Transverse colon (tissue), 4 donors: ENCODE results near the gene IFNL2.

ENCODE experiments used
- CTCF ChIP-seq, 5 experiments: fragments of 200-600 bp in 3 of 5; fragments of 450-650 bp in 2 of 5; sonication (generic) in 3 of 5; IDR thresholded peaks; 1 replicate in 2 of 5; 2 replicates in 3 of 5; pipeline ENCODE4 v1.5.1; 2016 to 2017; ENCODE audit warnings: antibody characterized with exemption in 5 of 5, inconsistent platforms in 3 of 5, mild to moderate bottlenecking in 2 of 5, moderate library complexity in 1 of 5
- EP300 ChIP-seq: sonication (generic); formaldehyde crosslinking; IDR thresholded peaks from one replicate; pipeline ENCODE4 v1.6.1; 2017; ENCODE audit warnings: antibody characterized with exemption, low read depth
- POLR2A ChIP-seq: fragments of 450-650 bp; IDR thresholded peaks from one replicate; pipeline ENCODE4 v1.6.1; 2016; ENCODE audit warnings: antibody characterized with exemption, mild to moderate bottlenecking, moderate library complexity
- POLR2AphosphoS5 ChIP-seq, 3 donors: sonication (generic); formaldehyde crosslinking; IDR thresholded peaks; one replicate each; pipeline ENCODE4 v1.6.1; 2016; ENCODE audit warnings: antibody characterized with exemption in 3 of 3

GRCh38 chr19:39240421-39240820 is 27.8 kb upstream of the IFNL2 start:
- TF ChIP-seq EP300 (no peak), POLR2A (no peak), CTCF (IDR thresholded peaks at IDR 0.05) (no peak), POLR2AphosphoS5 (IDR thresholded peaks at IDR 0.05) (no peak)
